GM18858 (cell line): ENCODE measurements around the gene DIO3.
"Not testable (repeated sequence)": the region's sequence is repeated elsewhere in the genome, so short reads cannot be mapped to it uniquely, and the experiment has no call there.

ENCODE experiments used
- ATAC-seq: cut with Tn5 transposase; IDR thresholded peaks from one replicate; pipeline ENCODE4 v1.9.1; 2021; ENCODE audit not compliant: unreplicated experiment

The DIO3 gene

GRCh38 chr14:101540481-101541462, 20.5 kb upstream of the DIO3 start:
- no peak for ATAC-seq

- ATAC-seq, result no peak
These were observed 18.9 kb upstream of the DIO3 start for GRCh38 chr14:101542391-101542790.

- no peak for ATAC-seq
These were observed 17.5 kb upstream of the DIO3 start for GRCh38 chr14:101543814-101544213.

GRCh38 chr14:101544550-101544949, 16.7 kb upstream of the DIO3 start:
- no peak for ATAC-seq

GRCh38 chr14:101546706-101547105, 14.6 kb upstream of the DIO3 start:
- ATAC-seq, result no peak

GRCh38 chr14:101547107-101547738, 14.1 kb upstream of the DIO3 start:
- ATAC-seq, result no peak

- no peak for ATAC-seq
These were observed 13.2 kb upstream of the DIO3 start for GRCh38 chr14:101547961-101548669.

- ATAC-seq, result no peak
These were observed 12.6 kb upstream of the DIO3 start for GRCh38 chr14:101548710-101549109.

- no peak for ATAC-seq
These were observed 12.1 kb upstream of the DIO3 start for GRCh38 chr14:101549154-101549553.

GRCh38 chr14:101550202-101550912, 10.9 kb upstream of the DIO3 start:
- not testable (repeated sequence) for ATAC-seq

GRCh38 chr14:101551729-101552595, 9.3 kb upstream of the DIO3 start:
- no peak for ATAC-seq

- ATAC-seq, result no peak
These were observed 8.5 kb upstream of the DIO3 start for GRCh38 chr14:101552786-101553231.

- ATAC-seq, result no peak
These were observed 7.9 kb upstream of the DIO3 start for GRCh38 chr14:101553393-101553792.

- no peak for ATAC-seq
These were observed 7.4 kb upstream of the DIO3 start for GRCh38 chr14:101553931-101554330.

- no peak for ATAC-seq
These were observed 6.2 kb upstream of the DIO3 start for GRCh38 chr14:101554991-101555668.

GRCh38 chr14:101555669-101556043, 5.6 kb upstream of the DIO3 start:
- ATAC-seq, result not testable (repeated sequence)

GRCh38 chr14:101556131-101556530, 5.2 kb upstream of the DIO3 start:
- ATAC-seq, result no peak

- no peak for ATAC-seq
These were observed 4.6 kb upstream of the DIO3 start for GRCh38 chr14:101556566-101557320.

- no peak for ATAC-seq
These were observed 4.0 kb upstream of the DIO3 start for GRCh38 chr14:101557321-101557695.
